Lower leg skin (tissue), 3 donors: ENCODE data around the gene SP3.

Experiments used
- POLR2A ChIP-seq, 2 donors: fragments of 450-650 bp; IDR thresholded peaks; one replicate each; pipeline ENCODE4 v1.6.1; 2016 to 2017; ENCODE audit warnings: antibody characterized with exemption in 2 of 2, mild to moderate bottlenecking in 1 of 2, moderate library complexity in 1 of 2
- TF ChIP-seq, protein P1 (sequence below), 3 donors: fragments of 450-650 bp; IDR thresholded peaks; one replicate each; pipeline ENCODE4 v1.5.1; 2016; ENCODE audit warnings: antibody characterized with exemption in 3 of 3, mild to moderate bottlenecking in 3 of 3, moderate library complexity in 2 of 3

DNA sequence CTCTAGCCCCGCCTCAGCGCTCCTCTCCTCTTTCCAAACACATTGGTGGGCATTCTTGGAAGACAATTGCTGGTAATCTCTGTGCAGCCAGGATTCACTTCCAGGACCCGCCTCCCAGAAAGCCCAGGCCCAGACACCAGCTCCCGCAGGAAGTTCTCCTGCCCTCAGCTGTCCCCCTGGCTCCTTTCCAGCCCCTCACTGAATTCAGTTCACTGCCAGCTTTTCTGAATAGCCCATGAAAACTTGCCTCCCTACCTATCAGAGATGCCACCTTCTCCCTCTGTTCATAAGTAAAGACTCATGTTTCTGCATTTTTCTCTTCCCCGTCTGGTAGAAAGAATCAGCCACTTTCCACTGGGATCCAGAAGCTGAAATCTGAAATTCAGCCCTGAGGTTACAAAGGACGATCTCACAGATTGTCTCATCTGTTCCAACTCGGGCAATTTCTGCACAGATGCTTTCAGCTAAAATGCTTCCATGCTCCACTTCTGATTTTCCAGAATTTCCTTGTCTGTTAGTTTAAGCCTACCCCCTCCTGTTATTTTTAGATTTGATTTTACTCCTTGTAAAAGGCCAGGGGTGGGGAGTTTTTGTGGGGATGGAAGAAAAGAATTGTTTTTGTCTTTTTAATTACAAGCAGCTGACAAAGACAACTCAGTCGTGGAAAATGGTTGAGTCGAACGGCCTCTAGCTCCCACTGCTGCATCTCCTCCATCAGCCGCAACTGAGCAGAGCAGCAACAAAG lies 98.1 kb downstream of the SP3 start:
- TF ChIP-seq, protein P1, sequence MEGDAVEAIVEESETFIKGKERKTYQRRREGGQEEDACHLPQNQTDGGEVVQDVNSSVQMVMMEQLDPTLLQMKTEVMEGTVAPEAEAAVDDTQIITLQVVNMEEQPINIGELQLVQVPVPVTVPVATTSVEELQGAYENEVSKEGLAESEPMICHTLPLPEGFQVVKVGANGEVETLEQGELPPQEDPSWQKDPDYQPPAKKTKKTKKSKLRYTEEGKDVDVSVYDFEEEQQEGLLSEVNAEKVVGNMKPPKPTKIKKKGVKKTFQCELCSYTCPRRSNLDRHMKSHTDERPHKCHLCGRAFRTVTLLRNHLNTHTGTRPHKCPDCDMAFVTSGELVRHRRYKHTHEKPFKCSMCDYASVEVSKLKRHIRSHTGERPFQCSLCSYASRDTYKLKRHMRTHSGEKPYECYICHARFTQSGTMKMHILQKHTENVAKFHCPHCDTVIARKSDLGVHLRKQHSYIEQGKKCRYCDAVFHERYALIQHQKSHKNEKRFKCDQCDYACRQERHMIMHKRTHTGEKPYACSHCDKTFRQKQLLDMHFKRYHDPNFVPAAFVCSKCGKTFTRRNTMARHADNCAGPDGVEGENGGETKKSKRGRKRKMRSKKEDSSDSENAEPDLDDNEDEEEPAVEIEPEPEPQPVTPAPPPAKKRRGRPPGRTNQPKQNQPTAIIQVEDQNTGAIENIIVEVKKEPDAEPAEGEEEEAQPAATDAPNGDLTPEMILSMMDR (IDR thresholded peaks at IDR 0.05), result no peak
- TF ChIP-seq POLR2A (IDR thresholded peaks at IDR 0.05), result no peak
